Epidermal melanocyte (primary cell): ENCODE results near the gene TAT.

ENCODE experiments used
- DNase-seq: peaks from one replicate; pipeline ENCODE4 v3.0.0; 2011; ENCODE audit warnings: low spot score; ENCODE audit not compliant: insufficient read length

The TAT gene

DNA sequence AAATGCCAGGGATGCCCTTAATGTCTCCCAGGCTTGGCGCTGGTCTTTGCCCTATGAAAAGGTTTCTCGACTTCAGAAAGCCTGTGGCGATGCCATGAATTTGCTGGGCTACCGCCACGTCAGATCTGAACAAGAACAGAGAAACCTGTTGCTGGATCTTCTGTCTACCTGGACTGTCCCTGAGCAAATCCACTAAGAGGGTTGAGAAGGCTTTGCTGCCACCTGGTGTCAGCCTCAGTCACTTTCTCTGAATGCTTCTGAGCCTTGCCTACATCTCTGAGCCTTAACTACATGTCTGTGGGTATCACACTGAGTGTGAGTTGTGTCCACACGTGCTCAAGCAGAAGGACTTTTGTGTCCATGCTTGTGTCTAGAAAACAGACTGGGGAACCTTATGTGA is 39.2 kb downstream of the TAT start:
- DNase-seq = no peak

DNA sequence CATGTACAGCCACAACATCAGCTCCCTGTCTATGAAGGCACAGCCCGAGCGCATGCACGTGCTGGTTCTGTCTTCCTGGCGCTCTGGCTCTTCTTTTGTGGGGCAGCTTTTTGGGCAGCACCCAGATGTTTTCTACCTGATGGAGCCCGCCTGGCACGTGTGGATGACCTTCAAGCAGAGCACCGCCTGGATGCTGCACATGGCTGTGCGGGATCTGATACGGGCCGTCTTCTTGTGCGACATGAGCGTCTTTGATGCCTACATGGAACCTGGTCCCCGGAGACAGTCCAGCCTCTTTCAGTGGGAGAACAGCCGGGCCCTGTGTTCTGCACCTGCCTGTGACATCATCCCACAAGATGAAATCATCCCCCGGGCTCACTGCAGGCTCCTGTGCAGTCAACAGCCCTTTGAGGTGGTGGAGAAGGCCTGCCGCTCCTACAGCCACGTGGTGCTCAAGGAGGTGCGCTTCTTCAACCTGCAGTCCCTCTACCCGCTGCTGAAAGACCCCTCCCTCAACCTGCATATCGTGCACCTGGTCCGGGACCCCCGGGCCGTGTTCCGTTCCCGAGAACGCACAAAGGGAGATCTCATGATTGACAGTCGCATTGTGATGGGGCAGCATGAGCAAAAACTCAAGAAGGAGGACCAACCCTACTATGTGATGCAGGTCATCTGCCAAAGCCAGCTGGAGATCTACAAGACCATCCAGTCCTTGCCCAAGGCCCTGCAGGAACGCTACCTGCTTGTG is 40.0 kb downstream of the TAT start:
- DNase-seq = no peak

DNA sequence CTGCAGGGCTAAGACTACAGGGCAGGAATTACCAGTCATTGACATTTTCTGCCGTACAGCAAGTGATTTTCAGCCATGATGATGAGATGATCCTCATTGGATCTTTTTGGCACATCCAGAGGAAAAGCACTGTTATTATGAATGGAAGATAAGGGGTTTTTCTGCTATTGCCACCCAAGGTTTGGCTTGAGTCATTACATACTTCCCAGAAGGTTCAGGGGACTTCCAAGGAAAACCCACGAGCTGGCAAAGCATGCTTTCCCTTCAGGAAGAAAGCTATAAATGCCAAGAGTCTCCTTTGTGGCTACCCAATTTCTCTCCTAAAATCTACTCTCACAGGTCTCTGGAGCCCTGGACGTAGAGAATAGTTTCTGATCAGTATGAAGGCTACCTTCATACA is 44.5 kb downstream of the TAT start:
- no peak for DNase-seq

DNA sequence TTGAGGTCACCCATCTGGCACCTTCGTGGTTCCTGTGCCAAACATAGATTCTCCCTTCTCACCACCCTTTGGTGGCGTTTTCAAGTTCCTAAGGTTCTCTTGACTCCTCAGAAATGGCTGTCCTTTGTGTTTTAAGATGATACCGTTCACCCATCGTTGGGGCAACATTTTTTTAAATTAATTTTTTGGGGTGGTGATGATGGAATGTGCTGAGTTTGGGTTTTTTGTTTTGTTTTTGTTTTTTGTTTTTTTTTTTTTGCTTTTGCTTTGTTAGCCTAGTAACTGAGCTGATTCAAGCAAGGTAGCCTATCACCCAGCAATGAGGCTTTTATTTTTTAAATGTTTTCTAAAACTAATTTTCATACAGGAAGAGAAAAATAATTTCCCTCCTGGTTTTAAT is 48.0 kb downstream of the TAT start:
- no peak for DNase-seq

DNA sequence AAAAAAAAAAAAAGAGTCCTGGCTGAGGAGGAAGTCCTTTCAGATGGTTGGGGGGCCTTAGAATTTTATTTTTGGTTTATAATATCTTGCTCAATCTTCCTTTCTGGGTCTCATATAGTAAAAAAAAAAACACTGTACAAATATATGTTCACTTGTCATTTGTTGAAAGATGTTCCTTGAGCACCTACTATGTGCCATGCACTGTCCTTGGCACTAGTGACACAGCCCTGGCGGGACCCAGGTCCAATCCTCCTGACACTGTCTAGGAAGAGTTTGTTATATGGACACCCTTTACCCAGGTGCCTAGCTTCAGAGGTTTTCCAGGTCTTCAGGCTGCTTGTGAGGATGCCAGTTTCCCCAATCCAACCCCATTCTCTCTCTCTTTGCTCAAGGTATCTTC is 48.6 kb downstream of the TAT start:
- DNase-seq = no peak

DNA sequence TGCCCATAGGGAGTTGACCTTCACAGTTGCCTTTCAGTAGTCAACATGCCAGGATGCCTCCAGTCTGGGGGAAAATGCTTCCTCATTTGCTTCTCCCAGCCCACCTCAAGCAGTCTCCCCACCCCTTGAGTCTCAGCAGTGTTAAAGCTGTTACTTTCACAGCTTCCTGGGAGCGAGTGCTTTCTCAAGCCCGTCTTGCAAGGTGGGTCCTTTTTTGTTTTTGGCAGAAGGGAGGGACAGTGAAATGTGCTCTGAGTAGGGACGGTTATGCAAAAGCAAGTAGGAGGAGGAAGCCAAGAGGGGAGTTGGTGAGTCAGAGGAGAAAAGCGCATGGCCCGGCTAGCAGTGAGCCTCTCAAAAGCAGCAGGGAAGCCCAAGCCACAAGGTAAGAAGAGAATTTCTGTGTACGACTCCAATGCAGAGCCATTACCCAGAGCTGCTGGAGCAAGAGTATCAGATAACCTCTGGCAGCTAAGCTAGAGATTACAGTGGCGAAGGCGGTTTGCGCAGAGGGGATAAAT is 50.7 kb downstream of the TAT start, which contains the start of gene CHST4:
CHST4 (plus strand) TSS at position 316 of the 521 bp plus-strand sequence. CDS start 10,252 bp downstream, outside the sequence.
- no peak for DNase-seq

DNA sequence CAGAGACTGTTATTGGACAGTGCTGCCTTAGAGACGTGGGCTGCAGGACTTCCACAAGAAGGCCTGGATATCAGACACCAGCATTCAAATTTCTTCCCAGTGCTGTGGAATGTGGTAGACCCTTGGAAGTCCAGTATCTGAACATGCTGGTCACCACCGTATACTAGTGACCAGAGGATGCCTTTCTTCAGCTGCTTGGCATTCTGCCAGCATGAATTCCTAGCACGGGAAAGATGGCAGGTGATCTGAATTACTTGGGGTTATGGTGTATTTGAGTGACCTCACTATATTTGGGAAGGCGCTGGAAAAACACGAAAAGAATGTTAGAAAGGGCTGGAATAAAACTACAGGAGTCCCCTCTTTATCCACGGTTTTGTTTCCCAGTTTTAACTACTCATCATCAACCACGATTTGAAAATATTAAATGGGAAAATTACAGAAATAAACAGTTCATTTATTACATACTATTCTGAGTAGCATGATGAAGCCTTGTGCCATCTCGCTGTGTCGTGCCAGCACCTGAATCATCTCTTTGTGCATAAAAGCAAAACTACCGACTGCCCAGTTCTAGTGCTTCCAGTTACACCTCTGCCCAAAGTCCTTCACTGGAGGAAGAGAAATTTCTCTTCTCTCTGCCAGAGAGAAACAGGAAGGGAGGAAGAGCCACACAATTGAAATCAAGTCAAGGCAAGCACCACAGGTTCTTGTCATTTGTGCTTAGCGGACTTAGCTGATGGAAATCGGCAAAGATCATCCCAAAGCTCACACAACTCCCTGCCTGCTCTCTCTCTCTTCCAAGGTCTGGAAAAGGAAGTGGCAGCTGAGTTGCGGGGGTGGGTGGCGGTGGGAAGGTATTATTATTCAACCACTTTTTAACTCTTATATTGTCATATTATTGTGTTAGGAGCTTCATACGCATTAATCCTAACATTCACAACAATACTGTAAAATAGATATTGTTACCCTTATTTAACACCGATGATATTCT is 52.0 kb downstream of the TAT start:
- DNase-seq = no peak

DNA sequence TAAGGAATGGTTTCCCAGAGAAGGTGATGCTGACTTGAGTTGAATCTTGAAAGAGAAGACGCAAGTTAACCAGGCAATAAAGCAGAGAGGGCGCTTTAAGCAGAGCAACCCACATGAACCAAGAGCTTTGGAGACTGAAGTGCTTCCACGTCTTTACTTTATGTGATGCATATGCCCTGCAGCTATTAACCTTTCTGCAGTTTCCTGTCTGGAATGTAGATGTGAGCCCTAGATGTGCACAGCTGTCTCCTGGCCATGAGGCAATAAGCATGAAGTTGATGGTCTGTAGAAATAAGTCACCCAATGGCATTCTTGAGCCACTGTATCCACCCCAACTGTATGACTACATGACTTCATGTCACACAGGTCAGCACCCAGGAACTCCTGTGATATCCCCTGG is 56.3 kb downstream of the TAT start:
- no peak for DNase-seq
